C4-2B (cell line): ENCODE measurements around the gene HAPLN1.

Experiments used
- H3K27ac ChIP-seq: fragments of 450-650 bp; 2 replicates; pipeline ENCODE4 v1.5.1; 2017
- ZFX ChIP-seq: fragments of 450-650 bp; IDR thresholded peaks from 2 replicates; pipeline ENCODE4 v1.6.1; 2017
- TF ChIP-seq, protein P1 (sequence below): fragments of 450-650 bp; conservative IDR thresholded peaks from 2 replicates; pipeline ENCODE4 v1.5.1; 2017; ENCODE audit warnings: mild to moderate bottlenecking

Gene HAPLN1

GRCh38 chr5:83689881-83690280 is 30.8 kb downstream of the HAPLN1 start:
- H3K27ac ChIP-seq, result no peak overlapping the region
- TF ChIP-seq, protein P1, sequence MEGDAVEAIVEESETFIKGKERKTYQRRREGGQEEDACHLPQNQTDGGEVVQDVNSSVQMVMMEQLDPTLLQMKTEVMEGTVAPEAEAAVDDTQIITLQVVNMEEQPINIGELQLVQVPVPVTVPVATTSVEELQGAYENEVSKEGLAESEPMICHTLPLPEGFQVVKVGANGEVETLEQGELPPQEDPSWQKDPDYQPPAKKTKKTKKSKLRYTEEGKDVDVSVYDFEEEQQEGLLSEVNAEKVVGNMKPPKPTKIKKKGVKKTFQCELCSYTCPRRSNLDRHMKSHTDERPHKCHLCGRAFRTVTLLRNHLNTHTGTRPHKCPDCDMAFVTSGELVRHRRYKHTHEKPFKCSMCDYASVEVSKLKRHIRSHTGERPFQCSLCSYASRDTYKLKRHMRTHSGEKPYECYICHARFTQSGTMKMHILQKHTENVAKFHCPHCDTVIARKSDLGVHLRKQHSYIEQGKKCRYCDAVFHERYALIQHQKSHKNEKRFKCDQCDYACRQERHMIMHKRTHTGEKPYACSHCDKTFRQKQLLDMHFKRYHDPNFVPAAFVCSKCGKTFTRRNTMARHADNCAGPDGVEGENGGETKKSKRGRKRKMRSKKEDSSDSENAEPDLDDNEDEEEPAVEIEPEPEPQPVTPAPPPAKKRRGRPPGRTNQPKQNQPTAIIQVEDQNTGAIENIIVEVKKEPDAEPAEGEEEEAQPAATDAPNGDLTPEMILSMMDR, result no peak
- no peak for TF ChIP-seq ZFX

GRCh38 chr5:83688281-83688680 is 32.4 kb downstream of the HAPLN1 start:
- no peak overlapping the region for H3K27ac ChIP-seq
- TF ChIP-seq ZFX, result no peak
- TF ChIP-seq, protein P1, result no peak

DNA sequence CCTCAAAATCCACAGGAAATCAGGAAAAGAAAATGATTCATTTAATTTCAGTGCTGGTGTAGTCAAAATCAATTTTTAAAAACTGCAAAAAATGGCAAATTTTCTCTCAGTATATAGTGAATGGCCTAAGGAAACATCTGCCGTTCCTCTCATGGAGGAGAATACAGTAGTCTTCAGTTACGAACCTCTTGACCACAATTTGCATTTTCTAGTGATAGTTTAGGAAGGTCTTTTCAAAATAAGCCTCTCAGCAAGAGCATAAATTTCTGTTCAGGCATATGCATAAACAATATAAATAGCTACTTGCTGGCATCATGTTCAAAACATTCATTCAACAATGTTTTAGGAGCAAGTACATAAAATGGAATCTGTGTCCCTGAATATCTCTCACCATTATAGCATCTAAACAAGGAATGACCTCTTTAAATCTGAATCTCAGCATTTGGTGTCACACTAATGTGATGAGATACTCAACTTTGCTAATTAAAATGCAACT is 33.5 kb downstream of the HAPLN1 start:
- H3K27ac ChIP-seq, result no peak overlapping the region
- no peak for TF ChIP-seq ZFX
- TF ChIP-seq, protein P1, result no peak

DNA sequence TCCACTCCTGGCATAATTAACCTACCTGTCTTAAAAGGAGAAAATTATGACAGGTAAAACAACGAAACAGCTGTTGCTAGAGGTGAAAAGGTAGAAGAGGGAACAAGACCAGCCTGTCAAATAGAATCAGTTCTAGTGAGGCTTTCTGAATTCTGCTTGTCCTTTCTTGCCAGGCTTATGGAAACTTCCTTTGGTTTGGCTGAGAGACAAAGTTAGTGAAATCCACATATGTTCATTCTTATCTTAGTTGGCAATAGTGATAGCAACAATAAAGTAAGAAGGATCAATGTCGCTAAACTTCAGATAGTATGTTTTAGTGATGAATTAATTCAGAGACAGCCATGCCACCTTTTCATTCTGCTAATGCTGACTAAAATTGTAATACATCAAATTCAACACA is 34.4 kb downstream of the HAPLN1 start:
- no peak overlapping the region for H3K27ac ChIP-seq
- TF ChIP-seq, protein P1, result no peak
- TF ChIP-seq ZFX, result no peak

DNA sequence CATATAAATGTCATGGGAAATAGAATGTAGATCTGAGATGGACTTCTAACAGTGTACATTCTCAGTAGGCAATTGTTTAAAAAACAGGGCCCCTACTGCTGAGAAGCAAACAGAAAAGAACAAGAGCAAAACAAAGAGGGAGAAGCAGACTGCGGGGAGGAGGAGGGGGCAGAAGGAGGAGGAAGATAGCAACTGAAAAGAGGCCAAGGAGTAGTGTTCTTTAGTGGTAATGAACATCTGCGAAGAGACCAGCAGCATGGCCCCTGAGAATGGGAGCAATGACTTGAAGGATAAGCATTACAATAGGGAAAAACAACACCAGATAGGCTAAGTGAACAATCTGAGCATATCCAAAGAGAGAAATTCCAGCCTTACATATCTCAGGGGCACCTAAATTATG is 36.8 kb downstream of the HAPLN1 start:
- TF ChIP-seq, protein P1, result no peak
- no peak for TF ChIP-seq ZFX
- no peak overlapping the region; the same call in 1 of the 2 replicates for H3K27ac ChIP-seq

DNA sequence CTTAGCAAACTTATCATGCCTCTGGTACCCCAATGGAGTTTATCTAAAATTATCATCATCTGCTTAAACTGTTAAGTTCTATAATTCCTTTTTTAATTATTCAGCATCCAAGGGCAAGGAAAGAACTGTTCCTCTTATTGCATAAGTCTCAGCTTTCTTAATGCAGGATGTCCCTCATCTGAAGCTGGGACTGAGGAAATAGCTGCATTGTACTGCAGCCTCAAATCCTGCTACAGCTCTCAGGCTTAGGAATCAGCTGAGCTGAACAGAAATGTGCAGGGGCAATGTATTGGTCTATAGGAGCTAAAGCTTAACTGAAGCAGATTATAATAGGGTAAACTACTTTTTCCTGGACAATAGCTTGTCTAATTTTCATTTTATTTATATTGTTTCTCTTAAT is 48.0 kb downstream of the HAPLN1 start:
- no peak overlapping the region for H3K27ac ChIP-seq
- TF ChIP-seq, protein P1, result no peak
- TF ChIP-seq ZFX, result no peak

DNA sequence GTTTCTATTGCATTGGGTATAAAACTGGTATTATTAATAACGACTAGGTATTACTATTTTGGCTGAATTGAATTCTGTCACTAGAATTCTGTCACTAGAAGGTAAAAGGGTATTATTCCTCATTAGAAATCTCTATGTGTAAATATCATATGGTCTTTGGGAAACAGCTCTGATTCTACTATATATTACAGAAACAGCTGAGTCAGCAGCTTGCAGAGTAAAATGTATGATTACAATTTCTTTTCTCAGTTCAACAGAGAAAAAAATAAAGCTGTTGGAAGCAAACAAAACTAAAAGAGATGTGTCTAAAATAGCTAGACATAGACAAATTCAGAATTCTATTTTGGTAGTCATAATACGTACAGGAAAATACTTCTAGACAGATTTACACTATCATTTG is 48.5 kb downstream of the HAPLN1 start:
- TF ChIP-seq, protein P1, result no peak
- no peak for TF ChIP-seq ZFX
- H3K27ac ChIP-seq, result no peak overlapping the region
